GM11168 (cell line): Measurements from ENCODE around the gene CTNNA3.

Experiments used
- in situ Hi-C: fragments of 300-500 bp; cut with MboI; formaldehyde crosslinking; loops from one replicate; pipeline ENCODE4 v1.12.0; 2022; ENCODE audit warnings: low sequenced_read_pairs; ENCODE audit not compliant: unreplicated experiment

CTNNA3 gene

GRCh38 chr10:66982053-66982420, 714.0 kb downstream of the CTNNA3 start:
- in situ Hi-C loops = no loop called here

GRCh38 chr10:66981361-66982052, 714.5 kb downstream of the CTNNA3 start:
- in situ Hi-C loops = no loop called here

GRCh38 chr10:66980246-66980815, 715.7 kb downstream of the CTNNA3 start:
- in situ Hi-C loops = no loop called here

- in situ Hi-C loops = no loop called here
Measured at GRCh38 chr10:66964946-66965345, 731.0 kb downstream of the CTNNA3 start.

- in situ Hi-C loops = no loop called here
Measured at GRCh38 chr10:66958466-66958865, 737.5 kb downstream of the CTNNA3 start.

- in situ Hi-C loops = no loop called here
Measured at GRCh38 chr10:66951896-66952295, 744.1 kb downstream of the CTNNA3 start.

- in situ Hi-C loops = no loop called here
Measured at GRCh38 chr10:66943590-66943989, 752.4 kb downstream of the CTNNA3 start.

- in situ Hi-C loops = no loop called here
Measured at GRCh38 chr10:66942407-66942806, 753.6 kb downstream of the CTNNA3 start.

- in situ Hi-C loops = no loop called here
Measured at GRCh38 chr10:66941491-66941890, 754.5 kb downstream of the CTNNA3 start.

GRCh38 chr10:66940965-66941364, 755.0 kb downstream of the CTNNA3 start:
- in situ Hi-C loops = no loop called here

GRCh38 chr10:66934711-66935110, 761.3 kb downstream of the CTNNA3 start:
- in situ Hi-C loops = no loop called here

GRCh38 chr10:66931949-66932343, 764.0 kb downstream of the CTNNA3 start:
- in situ Hi-C loops = no loop called here

- in situ Hi-C loops = no loop called here
Measured at GRCh38 chr10:66931340-66931948, 764.6 kb downstream of the CTNNA3 start.

- in situ Hi-C loops = no loop called here
Measured at GRCh38 chr10:66929375-66929774, 766.6 kb downstream of the CTNNA3 start.

GRCh38 chr10:66928776-66929175, 767.2 kb downstream of the CTNNA3 start:
- in situ Hi-C loops = no loop called here

GRCh38 chr10:66927971-66928770, 767.8 kb downstream of the CTNNA3 start:
- in situ Hi-C loops = no loop called here

- in situ Hi-C loops = no loop called here
Measured at GRCh38 chr10:66927251-66927935, 768.6 kb downstream of the CTNNA3 start.

- in situ Hi-C loops = no loop called here
Measured at GRCh38 chr10:66926841-66927240, 769.2 kb downstream of the CTNNA3 start.

GRCh38 chr10:66925896-66926715, 769.9 kb downstream of the CTNNA3 start, which contains the start of gene LRRTM3:
TSS of gene LRRTM3 (plus strand) at chr10:66926036.
- in situ Hi-C loops = no loop called here

- in situ Hi-C loops = no loop called here
Measured at GRCh38 chr10:66925373-66925772, 770.6 kb downstream of the CTNNA3 start.
